K562 (cell line): Measurements from ENCODE around the gene CDC14A. TPM values are rescaled to one million over a fixed set of nuclear protein-coding genes. Genes with fewer than 3 reads are reported as not detected.

Experiments
- CHD1 ChIP-seq: fragments of 200-600 bp; sonication (generic); IDR thresholded peaks from one replicate; pipeline ENCODE4 v1.6.1; 2012; ENCODE audit warnings: mild to moderate bottlenecking, moderate library complexity, low read length, inconsistent platforms
- COPS2 ChIP-seq: fragments of 450-650 bp; conservative IDR thresholded peaks from 2 replicates; pipeline ENCODE4 v1.6.1; 2016; ENCODE audit warnings: mild to moderate bottlenecking, moderate library complexity
- EGR1 ChIP-seq: fragments of 450-650 bp; conservative IDR thresholded peaks from 2 replicates; pipeline ENCODE4 v1.6.1; 2017; ENCODE audit warnings: mild to moderate bottlenecking
- HNRNPK ChIP-seq: fragments of 200-400 bp; formaldehyde crosslinking; IDR thresholded peaks from one replicate; pipeline ENCODE4 v1.6.1; 2018; ENCODE audit warnings: mild to moderate bottlenecking, low read depth, low read length; ENCODE audit not compliant: poor library complexity, severe bottlenecking
- HSF4 ChIP-seq: fragments of 250-450 bp; sonication (Bioruptor Pico); IDR thresholded peaks from 2 replicates; pipeline ENCODE4 v2.1.2; 2022; ENCODE audit warnings: mild to moderate bottlenecking, moderate library complexity, borderline replicate concordance
- IRF2 ChIP-seq: sonication (generic); formaldehyde crosslinking; IDR thresholded peaks from 2 replicates; pipeline ENCODE4 v1.8.1; 2022; ENCODE audit warnings: mild to moderate bottlenecking, missing genetic modification reagents
- MEF2D ChIP-seq: conservative IDR thresholded peaks from 2 replicates; pipeline ENCODE4 v1.6.1; 2016; ENCODE audit warnings: low read depth, missing genetic modification characterization, missing compliant biosample characterization
- MTA2 ChIP-seq: fragments of 450-650 bp; IDR thresholded peaks from 2 replicates; pipeline ENCODE4 v1.6.1; 2016; ENCODE audit warnings: low read depth
- NFRKB ChIP-seq: fragments of 450-650 bp; IDR thresholded peaks from 2 replicates; pipeline ENCODE4 v1.6.1; 2016; ENCODE audit warnings: low read depth
- PCBP2 ChIP-seq: fragments of 200-400 bp; formaldehyde crosslinking; IDR thresholded peaks from 2 replicates; pipeline ENCODE4 v1.6.1; 2018; ENCODE audit warnings: low read length, low read depth, mild to moderate bottlenecking, moderate library complexity; ENCODE audit not compliant: poor library complexity, severe bottlenecking
- PHF8 ChIP-seq: fragments of 200-600 bp; sonication (generic); IDR thresholded peaks from 2 replicates; pipeline ENCODE4 v1.6.1; 2012; ENCODE audit warnings: mixed run types, mild to moderate bottlenecking, inconsistent platforms, low read length, moderate library complexity, borderline replicate concordance
- POLR2AphosphoS2 ChIP-seq: IDR thresholded peaks from 2 replicates; pipeline ENCODE4 v1.6.1; 2012; ENCODE audit warnings: low read length, improper control_type of control experiment
- PTTG1 ChIP-seq: fragments of 450-650 bp; IDR thresholded peaks from 2 replicates; pipeline ENCODE4 v1.6.1; 2016; ENCODE audit warnings: low read depth, mild to moderate bottlenecking, missing genetic modification characterization, missing compliant biosample characterization
- SAFB2 ChIP-seq: fragments of 200-400 bp; formaldehyde crosslinking; IDR thresholded peaks from 2 replicates; pipeline ENCODE4 v1.6.1; 2018; ENCODE audit warnings: borderline replicate concordance, low read length, low read depth, moderate library complexity; ENCODE audit not compliant: severe bottlenecking
- SMAD4 ChIP-seq: fragments of 250-450 bp; sonication (Bioruptor Pico); conservative IDR thresholded peaks from 2 replicates; pipeline ENCODE4 v1.8.0; 2021; ENCODE audit warnings: inconsistent platforms, mild to moderate bottlenecking, moderate library complexity
- TAF7 ChIP-seq: fragments of 450-650 bp; IDR thresholded peaks from 2 replicates; pipeline ENCODE4 v1.6.1; 2016; ENCODE audit warnings: missing genetic modification characterization, missing compliant biosample characterization
- TCF7L2 ChIP-seq: fragments of 150-350 bp; IDR thresholded peaks from 2 replicates; pipeline ENCODE4 v1.6.1; 2016; ENCODE audit warnings: low read depth, mild to moderate bottlenecking, low read length, moderate library complexity
- TGIF2 ChIP-seq: sonication (generic); formaldehyde crosslinking; IDR thresholded peaks from 2 replicates; pipeline ENCODE4 v1.8.1; 2022; ENCODE audit warnings: mild to moderate bottlenecking, missing genetic modification reagents, moderate library complexity
- ZNF23 ChIP-seq: fragments of 250-450 bp; sonication (Bioruptor Pico); IDR thresholded peaks from 2 replicates; pipeline ENCODE4 v1.4.0; 2020; ENCODE audit warnings: mild to moderate bottlenecking
- ZNF324 ChIP-seq: fragments of 250-450 bp; sonication (Bioruptor Pico); IDR thresholded peaks from 2 replicates; pipeline ENCODE4 v1.4.0; 2020; ENCODE audit warnings: mild to moderate bottlenecking
- ZNF79 ChIP-seq: fragments of 250-450 bp; sonication (Bioruptor Pico); IDR thresholded peaks from 2 replicates; pipeline ENCODE4 v1.4.0; 2020; ENCODE audit warnings: low read depth, mild to moderate bottlenecking, moderate library complexity
- polyA plus RNA-seq, 8 experiments: library from polyadenylated mRNA; depleted of rRNA in 4 of 8; stranded (reverse) in 5 of 8; unstranded in 3 of 8; fragments of >200 nt; fragmentation: Nextera tagmentation in 2 of 8; fragmentation: Illumina TruSeq in 1 of 8; extraction: Ambion mirVana in 2 of 8; extraction: Trizol in 1 of 8; gene quantifications; 2 replicates each; pipeline versions ENCODE4 v1.2.1 to v1.2.3, GENCODE V29; 2011 to 2014; ENCODE audit warnings: inconsistent platforms in 1 of 8, missing spikeins in 1 of 8
- total RNA-seq, 7 experiments: library from RNA; depleted of rRNA in 6 of 7; stranded (reverse); fragments of >200 nt in 6 of 7; fragmentation: Illumina TruSeq in 2 of 7; extraction: Trizol in 2 of 7; gene quantifications; 2 replicates each; pipeline versions ENCODE4 v1.2.1 to v1.2.3, GENCODE V29; 2011 to 2021; ENCODE audit warnings: low replicate concordance in 1 of 7
- TF ChIP-seq, protein P1 (sequence below), 3 experiments: fragments of 200-800 bp in 1 of 3; sonication (Bioruptor generic) in 1 of 3; sonication (generic) in 1 of 3; formaldehyde crosslinking in 1 of 3; IDR thresholded peaks; 2 replicates each; pipeline versions ENCODE4 v1.6.1 to v1.8.0; 2016 to 2022; ENCODE audit warnings: mild to moderate bottlenecking in 2 of 3, missing compliant biosample characterization in 2 of 3, missing genetic modification characterization in 2 of 3, missing genetic modification reagents in 1 of 3
- TF ChIP-seq, protein P2 (sequence below): IDR thresholded peaks from 2 replicates; pipeline ENCODE4 v1.6.1; 2014; ENCODE audit warnings: antibody characterized with exemption
- TF ChIP-seq, protein P3 (sequence below): fragments of 200-400 bp; formaldehyde crosslinking; IDR thresholded peaks from 2 replicates; pipeline ENCODE4 v1.6.1; 2017; ENCODE audit warnings: mild to moderate bottlenecking, low read depth, low read length, moderate library complexity

The CDC14A gene
- total and polyA plus RNA-seq, 9 of the 15 experiments (the other 6 are each of a cell fraction or from before 2014, with no cell fraction given): 17.0 to 74.3 (median 33.4) TPM

DNA sequence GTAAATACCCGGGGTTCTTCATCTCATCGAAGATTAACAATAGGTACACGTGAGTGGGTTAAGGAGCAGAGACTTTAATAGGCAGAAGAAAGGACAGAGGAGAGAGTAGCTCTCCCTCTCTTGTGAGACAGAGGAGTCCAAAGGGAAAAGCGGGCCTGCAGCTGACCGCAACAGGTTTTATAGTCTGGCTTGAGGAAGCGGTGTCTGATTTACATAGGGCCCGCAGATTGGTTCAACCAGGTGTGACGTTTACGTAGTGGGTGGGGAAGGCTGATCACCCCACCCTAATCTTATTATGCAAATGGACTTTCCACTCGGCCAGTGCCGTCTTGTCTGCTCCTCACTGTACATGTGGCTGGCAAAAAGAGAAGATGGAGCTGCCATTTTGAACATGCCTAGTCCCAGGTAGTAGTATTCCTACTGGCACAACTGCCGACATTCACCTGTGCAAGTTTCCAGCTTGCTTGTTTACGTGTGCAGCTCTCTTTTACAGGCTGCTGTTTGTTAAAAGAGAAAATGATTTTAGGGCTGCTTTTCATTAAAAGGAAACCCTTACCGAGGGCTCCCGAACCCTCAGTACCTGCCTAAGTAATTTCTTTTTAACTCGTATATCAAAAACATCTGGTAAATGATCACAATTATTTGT, 10.6 kb downstream of the CDC14A start (continued):
- no peak for TF ChIP-seq CHD1
- no peak for TF ChIP-seq SAFB2
- no peak for TF ChIP-seq EGR1
- TF ChIP-seq POLR2AphosphoS2: peak; percentile 94
- TF ChIP-seq SMAD4 (CRISPR knock-in tag): peak; percentile 47
- TF ChIP-seq TCF7L2: no peak
- TF ChIP-seq MEF2D (tag): no peak
- TF ChIP-seq, protein P1, sequence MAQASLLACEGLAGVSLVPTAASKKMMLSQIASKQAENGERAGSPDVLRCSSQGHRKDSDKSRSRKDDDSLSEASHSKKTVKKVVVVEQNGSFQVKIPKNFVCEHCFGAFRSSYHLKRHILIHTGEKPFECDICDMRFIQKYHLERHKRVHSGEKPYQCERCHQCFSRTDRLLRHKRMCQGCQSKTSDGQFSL (CRISPR knock-in tag; IDR thresholded peaks at IDR 0.05): no peak
- TF ChIP-seq, protein P1 (tag; IDR thresholded peaks at IDR 0.05): no peak
- TF ChIP-seq ZNF324 (CRISPR knock-in tag): no peak
- TF ChIP-seq HSF4 (CRISPR knock-in tag): no peak
- no peak for TF ChIP-seq MTA2
- TF ChIP-seq PHF8: peak; percentile 56; the same call in 1 of the 2 replicates
- TF ChIP-seq ZNF23: no peak
- TF ChIP-seq, protein P2, sequence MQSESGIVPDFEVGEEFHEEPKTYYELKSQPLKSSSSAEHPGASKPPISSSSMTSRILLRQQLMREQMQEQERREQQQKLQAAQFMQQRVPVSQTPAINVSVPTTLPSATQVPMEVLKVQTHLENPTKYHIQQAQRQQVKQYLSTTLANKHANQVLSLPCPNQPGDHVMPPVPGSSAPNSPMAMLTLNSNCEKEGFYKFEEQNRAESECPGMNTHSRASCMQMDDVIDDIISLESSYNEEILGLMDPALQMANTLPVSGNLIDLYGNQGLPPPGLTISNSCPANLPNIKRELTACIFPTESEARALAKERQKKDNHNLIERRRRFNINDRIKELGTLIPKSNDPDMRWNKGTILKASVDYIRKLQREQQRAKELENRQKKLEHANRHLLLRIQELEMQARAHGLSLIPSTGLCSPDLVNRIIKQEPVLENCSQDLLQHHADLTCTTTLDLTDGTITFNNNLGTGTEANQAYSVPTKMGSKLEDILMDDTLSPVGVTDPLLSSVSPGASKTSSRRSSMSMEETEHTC: no peak
- TF ChIP-seq PTTG1 (tag): no peak
- TF ChIP-seq TAF7 (tag): peak; percentile 87
- no peak for TF ChIP-seq IRF2 (CRISPR knock-in tag)
- TF ChIP-seq NFRKB: peak; percentile 98
- no peak for TF ChIP-seq PCBP2
- TF ChIP-seq HNRNPK: no peak
- TF ChIP-seq TGIF2 (CRISPR knock-in tag): no peak
- TF ChIP-seq ZNF79 (CRISPR knock-in tag): no peak
- no peak for TF ChIP-seq COPS2
- TF ChIP-seq, protein P3, sequence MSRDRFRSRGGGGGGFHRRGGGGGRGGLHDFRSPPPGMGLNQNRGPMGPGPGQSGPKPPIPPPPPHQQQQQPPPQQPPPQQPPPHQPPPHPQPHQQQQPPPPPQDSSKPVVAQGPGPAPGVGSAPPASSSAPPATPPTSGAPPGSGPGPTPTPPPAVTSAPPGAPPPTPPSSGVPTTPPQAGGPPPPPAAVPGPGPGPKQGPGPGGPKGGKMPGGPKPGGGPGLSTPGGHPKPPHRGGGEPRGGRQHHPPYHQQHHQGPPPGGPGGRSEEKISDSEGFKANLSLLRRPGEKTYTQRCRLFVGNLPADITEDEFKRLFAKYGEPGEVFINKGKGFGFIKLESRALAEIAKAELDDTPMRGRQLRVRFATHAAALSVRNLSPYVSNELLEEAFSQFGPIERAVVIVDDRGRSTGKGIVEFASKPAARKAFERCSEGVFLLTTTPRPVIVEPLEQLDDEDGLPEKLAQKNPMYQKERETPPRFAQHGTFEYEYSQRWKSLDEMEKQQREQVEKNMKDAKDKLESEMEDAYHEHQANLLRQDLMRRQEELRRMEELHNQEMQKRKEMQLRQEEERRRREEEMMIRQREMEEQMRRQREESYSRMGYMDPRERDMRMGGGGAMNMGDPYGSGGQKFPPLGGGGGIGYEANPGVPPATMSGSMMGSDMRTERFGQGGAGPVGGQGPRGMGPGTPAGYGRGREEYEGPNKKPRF: no peak
